Activated T-cell treated with anti-CD3 and anti-CD28 coated beads for 1 hour (primary cell): ENCODE results near the gene LTBR.

Experiments used
- DNase-seq: peaks from one replicate; pipeline ENCODE4 v3.0.0-alpha.2; 2020; ENCODE audit warnings: low read depth

LTBR gene

GRCh38 chr12:6368906-6369525, 14.9 kb upstream of the LTBR start:
- DNase-seq, result no peak

- DNase-seq, result no peak
Observed at GRCh38 chr12:6369916-6370575, 13.9 kb upstream of the LTBR start.

DNA sequence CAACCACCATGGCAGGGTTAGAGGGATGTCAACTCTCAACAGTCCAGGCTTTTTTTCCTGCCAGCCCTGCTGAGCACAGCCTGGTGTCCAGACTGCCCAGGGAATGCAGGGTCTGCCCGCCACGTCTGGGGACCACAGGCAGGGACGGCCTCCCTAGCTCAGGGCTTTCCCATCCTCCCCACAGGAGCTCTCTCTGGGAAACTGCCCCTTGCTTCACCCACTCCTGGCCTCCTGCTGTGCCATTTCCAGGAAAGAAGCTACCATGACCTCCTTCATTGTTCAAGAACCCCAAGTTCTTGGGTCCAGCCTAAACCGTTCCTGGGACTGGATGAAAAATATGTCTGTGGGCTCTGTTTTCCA, 13.4 kb upstream of the LTBR start:
- DNase-seq, result no peak

- no peak for DNase-seq
Observed at GRCh38 chr12:6370994-6371754, 12.8 kb upstream of the LTBR start.

GRCh38 chr12:6372403-6373003, 11.5 kb upstream of the LTBR start:
- DNase-seq, result no peak

DNA sequence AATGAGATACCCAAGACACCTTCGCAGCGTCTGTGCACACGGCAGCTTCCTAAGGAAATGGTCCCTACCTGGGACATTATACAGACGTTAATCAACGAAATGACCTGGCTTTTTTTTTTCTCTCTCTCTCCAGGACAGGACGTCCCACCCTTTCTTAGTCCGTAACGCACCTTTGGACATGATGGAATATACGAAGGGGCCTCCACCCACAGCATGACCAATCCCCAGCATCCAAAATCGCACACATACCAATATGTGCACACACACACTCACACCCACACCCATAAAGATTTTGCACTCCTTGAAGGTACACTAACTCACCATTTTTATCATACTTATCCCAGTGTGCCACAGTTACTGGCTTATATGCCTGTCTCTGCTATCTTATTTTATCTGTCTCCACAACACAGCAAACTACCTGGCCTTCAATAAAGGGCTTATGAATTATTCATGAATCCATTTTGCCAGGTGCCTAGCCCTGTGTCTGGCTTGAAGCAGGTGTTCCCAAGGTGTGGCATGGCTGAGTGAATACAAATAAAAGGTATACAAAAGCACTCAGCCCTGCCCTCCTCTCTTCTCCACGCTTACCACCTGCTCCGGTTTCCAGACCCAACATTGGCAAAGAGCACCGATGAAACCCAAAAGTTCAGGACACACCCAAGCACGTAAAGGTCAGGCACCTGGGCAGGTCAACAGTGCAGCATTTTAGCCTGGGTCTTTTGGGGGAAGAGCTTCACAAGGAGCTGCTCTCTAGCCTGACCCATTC, 10.8 kb upstream of the LTBR start:
- DNase-seq, result no peak

- DNase-seq, result no peak
Observed at GRCh38 chr12:6374028-6374785, 9.8 kb upstream of the LTBR start.

DNA sequence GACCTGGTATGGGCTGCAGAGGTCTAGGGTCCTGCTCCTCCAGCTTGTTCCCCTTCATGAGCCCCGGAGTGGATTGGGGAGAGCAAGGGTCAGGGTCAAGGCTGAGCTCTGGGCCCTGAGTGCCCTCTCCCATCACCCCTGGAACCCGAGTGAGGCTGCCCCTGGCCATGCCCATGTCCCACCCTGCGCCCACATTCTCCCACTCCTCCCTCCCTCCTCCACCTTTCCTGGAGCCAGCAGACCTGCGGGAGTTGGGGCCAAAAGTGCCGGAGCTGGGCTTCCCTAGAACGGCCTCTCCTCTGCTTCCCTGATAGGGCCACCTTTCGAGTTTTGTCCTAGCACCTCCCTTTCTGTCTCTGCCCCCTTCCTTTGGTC, 9.2 kb upstream of the LTBR start:
- no peak for DNase-seq

GRCh38 chr12:6375269-6376078, 8.5 kb upstream of the LTBR start, which contains the start of gene SCNN1A:
TSS of gene SCNN1A (minus strand) at chr12:6375563. CDS start at chr12:6374783, 780 bp downstream.
- DNase-seq, result no peak

DNA sequence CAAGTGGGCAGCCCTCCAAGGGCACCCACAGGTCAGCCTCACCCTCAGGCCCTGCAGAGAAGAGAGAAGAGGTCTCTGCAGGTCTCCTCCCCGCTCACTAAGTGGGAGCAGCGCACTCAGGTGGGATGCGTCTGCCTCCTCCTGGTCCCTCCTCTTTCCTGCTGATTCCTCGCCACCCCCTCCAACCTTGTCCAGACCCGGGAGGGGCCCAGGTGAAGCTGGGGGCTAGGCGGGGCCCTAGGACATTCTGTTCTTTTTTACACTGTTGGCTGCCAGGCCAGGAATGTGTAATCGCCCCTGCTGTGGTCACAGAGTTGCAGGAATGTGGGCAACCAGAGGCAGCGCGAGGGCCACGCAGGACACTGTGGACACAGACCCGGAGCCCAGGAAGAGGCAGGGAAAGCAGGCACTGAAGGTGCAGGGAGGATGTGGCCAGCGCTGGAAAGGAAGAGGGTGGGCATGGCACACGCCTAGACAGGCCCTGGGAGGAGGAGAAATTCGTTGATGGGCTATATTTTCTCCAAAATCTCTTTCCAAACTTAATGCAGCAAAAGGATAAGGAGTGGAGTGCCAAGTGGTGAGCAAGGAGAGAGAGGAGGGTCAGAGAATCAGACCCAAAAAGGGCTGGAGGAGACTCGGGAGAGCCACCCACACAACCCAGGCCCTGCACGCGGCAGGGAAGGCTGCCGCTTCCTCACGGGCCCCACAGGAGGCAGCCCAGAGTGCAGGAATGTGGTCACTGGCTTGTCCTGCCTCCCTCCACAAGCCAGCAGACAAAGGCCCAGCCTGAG, 7.7 kb upstream of the LTBR start:
- no peak for DNase-seq

DNA sequence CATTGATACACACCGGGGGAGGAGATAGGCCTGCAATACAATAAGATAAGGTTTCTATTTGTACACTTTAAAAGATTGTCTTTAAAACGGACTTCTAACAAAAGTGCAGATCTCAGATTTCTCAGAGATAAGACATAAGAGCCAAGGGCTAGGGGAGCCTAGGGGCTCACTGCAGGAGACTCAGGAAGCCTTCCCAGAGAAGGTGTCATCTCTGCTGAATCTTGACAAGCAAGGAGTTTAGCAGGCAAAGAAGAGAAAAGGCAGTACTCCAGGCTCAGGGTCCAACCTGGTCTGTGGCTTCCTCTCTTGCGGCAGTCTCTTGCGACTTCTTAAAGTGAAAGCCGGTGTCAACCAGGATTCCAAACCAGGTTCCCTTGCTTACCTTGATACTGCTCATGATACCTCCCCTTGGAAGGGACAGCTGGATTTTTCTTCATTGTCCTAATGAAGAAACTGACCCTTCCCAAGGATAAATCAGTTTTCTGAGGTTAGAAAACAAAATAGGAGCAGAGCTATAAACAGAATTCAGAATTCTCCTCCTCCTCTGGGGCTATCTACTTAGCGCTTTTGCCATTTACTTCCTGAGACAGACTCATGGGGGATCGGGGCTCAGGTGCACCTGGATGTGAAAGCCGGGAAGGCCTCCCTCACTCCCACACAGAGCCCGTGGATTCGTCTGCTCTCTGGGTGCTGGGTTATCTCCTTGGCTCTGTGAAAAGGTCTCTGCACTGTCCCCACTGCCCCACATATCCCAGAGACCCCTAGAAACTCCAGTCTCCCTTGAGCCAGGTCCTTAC, 6.9 kb upstream of the LTBR start:
- DNase-seq, result no peak

DNA sequence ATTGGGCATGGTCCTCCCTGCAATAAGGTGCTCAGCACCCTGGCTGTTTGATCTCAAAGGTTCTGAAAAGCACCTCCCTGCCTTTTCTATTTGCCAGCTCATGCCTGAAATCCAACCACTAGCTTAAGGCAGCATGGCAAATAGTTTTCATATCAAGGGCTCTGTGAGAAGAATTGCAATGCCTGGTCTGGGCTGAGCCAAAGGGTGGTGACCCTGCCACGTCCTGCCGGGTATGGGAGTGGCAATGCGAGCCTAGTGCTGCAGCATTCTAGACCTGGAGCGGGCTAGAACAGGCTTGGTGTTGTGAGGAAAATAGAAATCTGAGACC, 6.3 kb upstream of the LTBR start:
- DNase-seq, result no peak

DNA sequence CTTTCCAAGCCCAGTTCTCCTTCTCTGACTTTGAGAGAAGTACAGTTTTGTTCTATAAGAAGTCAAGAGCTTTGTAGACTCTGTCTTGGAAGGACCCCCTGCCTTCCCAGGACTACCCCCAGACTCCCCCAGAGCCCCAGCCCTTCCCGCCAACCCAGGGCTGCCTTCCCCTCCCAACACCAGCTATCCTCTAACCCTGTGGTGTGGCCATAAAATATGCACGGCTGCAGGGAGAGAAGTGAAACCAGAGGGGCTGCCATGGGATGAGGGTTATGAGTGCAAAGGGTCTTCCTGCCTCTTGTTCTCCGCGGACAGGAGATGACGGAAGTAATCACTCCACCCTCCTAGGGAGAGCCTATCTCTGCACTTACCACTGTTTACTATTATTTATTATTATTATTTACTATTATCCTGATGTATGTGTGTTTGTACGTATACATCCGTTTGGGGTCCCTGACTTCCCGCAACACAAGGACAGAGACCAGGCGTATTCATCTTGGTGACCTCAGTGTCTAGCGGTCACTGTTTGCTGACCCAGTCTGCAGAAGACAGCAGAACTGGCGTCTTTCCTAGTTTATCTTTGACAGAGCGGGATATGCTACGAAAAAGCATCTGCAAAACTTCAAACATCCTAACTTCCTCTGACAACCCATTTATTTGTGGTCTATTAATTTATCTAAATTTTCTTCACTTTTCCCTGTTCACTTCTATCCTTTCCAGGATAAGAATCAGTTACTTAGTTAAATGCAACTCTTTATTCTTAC, 5.1 kb upstream of the LTBR start:
- no peak for DNase-seq

DNA sequence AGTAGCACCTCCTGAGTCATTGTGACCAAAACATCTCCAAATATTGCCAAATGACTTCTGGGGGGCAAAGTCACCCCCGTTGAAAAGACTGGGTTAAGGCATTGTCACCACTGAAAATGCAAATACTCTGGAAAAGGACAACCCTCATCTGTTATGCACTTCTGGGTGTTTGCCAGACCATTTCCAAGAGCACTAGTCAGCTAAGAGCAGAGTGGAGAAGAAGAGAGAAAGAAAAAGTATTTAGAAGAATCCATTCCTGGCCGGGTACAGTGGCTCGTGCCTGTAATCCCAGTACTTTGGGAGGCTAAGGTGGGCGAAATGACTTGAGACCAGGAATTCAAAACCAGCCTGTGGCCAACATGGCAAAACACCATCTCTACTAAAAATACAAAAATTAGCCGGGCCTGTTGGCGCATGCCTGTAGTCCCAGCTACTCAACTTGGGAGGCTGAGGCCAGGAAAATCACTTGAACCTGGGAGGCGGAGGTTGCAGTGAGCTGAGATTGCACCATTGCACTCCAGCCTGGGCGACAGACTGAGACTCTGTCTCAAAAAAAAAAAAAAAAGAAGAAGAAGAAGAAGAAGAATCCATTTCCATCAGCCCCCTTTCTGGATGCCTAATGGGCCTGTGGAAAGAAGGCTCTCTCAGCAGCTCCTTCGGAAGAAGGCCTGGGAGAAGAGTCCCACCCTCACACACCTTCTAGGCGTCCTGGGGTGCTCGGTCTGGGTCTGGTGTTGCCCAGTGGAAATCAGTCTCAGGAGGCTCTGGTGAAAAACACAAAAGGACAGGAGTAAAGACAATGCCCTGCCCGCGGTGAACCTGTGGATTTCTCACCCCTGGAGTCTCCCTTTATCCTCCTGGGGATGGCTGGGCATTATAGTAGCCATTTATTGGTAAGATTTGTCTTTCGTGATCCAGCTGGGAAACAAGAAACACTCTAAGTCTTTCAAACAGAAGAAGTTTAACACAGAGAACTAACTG, 3.5 kb upstream of the LTBR start:
- DNase-seq, result no peak

GRCh38 chr12:6382371-6382770, 1.6 kb upstream of the LTBR start:
- DNase-seq, result no peak

GRCh38 chr12:6382982-6383381, 980 bp upstream of the LTBR start:
- no peak for DNase-seq
